Osteoblast (primary cell): ENCODE results near the gene ZNF521. TPM values are rescaled to one million over a fixed set of nuclear protein-coding genes. Genes with fewer than 3 reads are reported as not detected.

Experiments
- DNase-seq: peaks from one replicate; pipeline ENCODE4 v3.0.0; 2011; ENCODE audit warnings: low spot score, mixed read lengths; ENCODE audit not compliant: insufficient read length; ENCODE audit errors: missing footprints
- H2AFZ ChIP-seq: 2 replicates; pipeline ENCODE4 v1.6.0; 2011; ENCODE audit warnings: mild to moderate bottlenecking, low read length
- H3K27ac ChIP-seq: 2 replicates; pipeline ENCODE4 v1.5.1; 2011; ENCODE audit warnings: mild to moderate bottlenecking, low read depth, low read length, moderate library complexity
- H3K27me3 ChIP-seq: 2 replicates; pipeline ENCODE4 v1.6.0; 2012; ENCODE audit warnings: mild to moderate bottlenecking, control low read depth, inconsistent platforms, low read length, moderate library complexity; ENCODE audit not compliant: insufficient read depth
- H3K36me3 ChIP-seq: 2 replicates; pipeline ENCODE4 v1.5.1; 2011; ENCODE audit warnings: mild to moderate bottlenecking, low read length, control low read depth, moderate library complexity; ENCODE audit not compliant: insufficient read depth
- H3K4me1 ChIP-seq: 2 replicates; pipeline ENCODE4 v1.5.1; 2011; ENCODE audit warnings: mild to moderate bottlenecking, low read length, control low read depth, moderate library complexity; ENCODE audit not compliant: insufficient read depth
- H3K4me2 ChIP-seq: 2 replicates; pipeline ENCODE4 v1.6.0; 2011; ENCODE audit warnings: mild to moderate bottlenecking, low read length; ENCODE audit not compliant: insufficient read depth
- H3K4me3 ChIP-seq: fragments of 200-600 bp; sonication (generic); 3 replicates; pipeline ENCODE4 v1.5.1; 2012; ENCODE audit warnings: mild to moderate bottlenecking, low read length, inconsistent platforms; ENCODE audit not compliant: insufficient read depth
- H3K79me2 ChIP-seq: 2 replicates; pipeline ENCODE4 v1.6.0; 2012; ENCODE audit warnings: mild to moderate bottlenecking, low read length, control low read depth, inconsistent platforms; ENCODE audit not compliant: insufficient read depth
- H3K9me3 ChIP-seq: 2 replicates; pipeline ENCODE4 v1.5.1; 2011; ENCODE audit warnings: low read depth, low read length, control low read depth
- H4K20me1 ChIP-seq: 2 replicates; pipeline ENCODE4 v1.6.0; 2012; ENCODE audit warnings: mild to moderate bottlenecking, low read length, control low read depth; ENCODE audit not compliant: insufficient read depth
- CTCF ChIP-seq: IDR thresholded peaks from 2 replicates; pipeline ENCODE4 v1.5.1; 2011; ENCODE audit warnings: mild to moderate bottlenecking, low read depth, low read length, moderate library complexity; ENCODE audit errors: extremely low read depth
- total RNA-seq: library from RNA; depleted of rRNA; stranded (reverse); fragments of >200 nt; gene quantifications from 2 replicates; pipeline ENCODE4 v1.2.3, GENCODE V29; 2012

ZNF521 gene
- total RNA-seq, 1 donor, result 27.5 TPM

- Histone ChIP-seq H3K9me3 (no peaks in the 10 kb centered on the region), H3K36me3 (no peaks in the 10 kb centered on the region), H3K27me3 (no peaks in the 10 kb centered on the region), H3K4me3 (no peak overlapping the region), H3K4me2 (no peak overlapping the region), H3K27ac (no peak overlapping the region), H2AFZ (no peak overlapping the region), H3K4me1 (peaks cover 5% of the 10 kb centered on the region), H3K79me2 (no peaks in the 10 kb centered on the region), H4K20me1 (no peaks in the 10 kb centered on the region)
- TF ChIP-seq CTCF, result no peak
- no peak for DNase-seq
Observed at GRCh38 chr18:25253136-25253535, 98.8 kb downstream of the ZNF521 start.

- no peaks in the 10 kb centered on the region for H4K20me1 ChIP-seq
- no peaks in the 10 kb centered on the region for H3K9me3 ChIP-seq
- H3K27ac ChIP-seq, result no peak overlapping the region
- no peaks in the 10 kb centered on the region for H3K79me2 ChIP-seq
- H3K27me3 ChIP-seq, result no peaks in the 10 kb centered on the region
- H3K4me1 ChIP-seq, result peaks cover 10% of the 10 kb centered on the region
- no peak overlapping the region for H3K4me3 ChIP-seq
- no peak overlapping the region for H2AFZ ChIP-seq
- no peaks in the 10 kb centered on the region for H3K36me3 ChIP-seq
- H3K4me2 ChIP-seq, result no peak overlapping the region
- DNase-seq, result no peak
- no peak for TF ChIP-seq CTCF
Observed at GRCh38 chr18:25251068-25251467, 100.9 kb downstream of the ZNF521 start.

- no peaks in the 10 kb centered on the region for H3K9me3 ChIP-seq
- no peak for DNase-seq
- no peaks in the 10 kb centered on the region for H4K20me1 ChIP-seq
- no peak overlapping the region for H3K27ac ChIP-seq
- no peak for TF ChIP-seq CTCF
- H3K4me3 ChIP-seq, result no peak overlapping the region
- H3K27me3 ChIP-seq, result no peaks in the 10 kb centered on the region
- no peak overlapping the region for H3K4me2 ChIP-seq
- no peak overlapping the region for H2AFZ ChIP-seq
- H3K4me1 ChIP-seq, result peaks cover 10% of the 10 kb centered on the region
- no peaks in the 10 kb centered on the region for H3K36me3 ChIP-seq
- no peaks in the 10 kb centered on the region for H3K79me2 ChIP-seq
Observed at GRCh38 chr18:25250474-25250851, 101.5 kb downstream of the ZNF521 start.

- H2AFZ ChIP-seq, result no peak overlapping the region
- H3K27ac ChIP-seq, result no peak overlapping the region
- H3K4me3 ChIP-seq, result no peak overlapping the region
- no peak for TF ChIP-seq CTCF
- no peaks in the 10 kb centered on the region for H3K9me3 ChIP-seq
- no peaks in the 10 kb centered on the region for H3K36me3 ChIP-seq
- no peaks in the 10 kb centered on the region for H3K79me2 ChIP-seq
- no peak for DNase-seq
- H3K4me1 ChIP-seq, result peaks cover 10% of the 10 kb centered on the region
- no peaks in the 10 kb centered on the region for H3K27me3 ChIP-seq
- H4K20me1 ChIP-seq, result no peaks in the 10 kb centered on the region
- no peak overlapping the region for H3K4me2 ChIP-seq
Observed at GRCh38 chr18:25248755-25249154, 103.2 kb downstream of the ZNF521 start.
